Daoy (cell line): ENCODE results near the gene CTXND1. TPM values are rescaled to one million over a fixed set of nuclear protein-coding genes. Genes with fewer than 3 reads are reported as not detected.

ENCODE experiments used
- DNase-seq: peaks from one replicate; pipeline ENCODE4 v3.0.0-alpha.2; 2015; ENCODE audit warnings: low read depth
- total RNA-seq: library from RNA; depleted of rRNA; stranded (reverse); fragments of >200 nt; shearing (Covaris generic); gene quantifications from 2 replicates; pipeline ENCODE4 v1.2.3, GENCODE V29; 2014

CTXND1 gene
- total RNA-seq, 1 experiment from 2014 or later = not detected

- DNase-seq = no peak
Observed at GRCh38 chr15:80183306-80183705, 68.7 kb downstream of the CTXND1 start.

- DNase-seq = peak; percentile 19
Observed at GRCh38 chr15:80182611-80183261, 69.3 kb downstream of the CTXND1 start.

DNA sequence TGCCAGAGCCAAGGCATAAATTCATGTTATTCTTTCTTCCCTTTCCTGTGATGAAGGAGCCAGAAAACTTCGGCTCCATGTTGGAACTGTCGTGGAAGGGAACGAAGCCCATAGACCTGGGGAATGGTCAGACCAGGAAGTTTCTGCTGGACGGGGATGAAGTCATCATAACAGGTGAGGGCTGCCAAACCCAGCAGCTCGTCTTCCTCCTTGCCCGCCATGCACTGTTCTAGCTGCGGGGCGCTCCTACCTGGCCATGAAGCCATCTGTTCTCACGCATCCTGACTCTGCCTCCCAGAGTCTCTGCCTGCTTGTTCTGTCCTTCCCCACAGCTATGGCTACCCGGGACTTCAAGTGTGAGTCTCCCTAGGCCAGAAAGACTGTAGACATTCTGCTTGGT is 71.0 kb downstream of the CTXND1 start:
- no peak for DNase-seq

- no peak for DNase-seq
Observed at GRCh38 chr15:80180468-80180867, 71.5 kb downstream of the CTXND1 start.

DNA sequence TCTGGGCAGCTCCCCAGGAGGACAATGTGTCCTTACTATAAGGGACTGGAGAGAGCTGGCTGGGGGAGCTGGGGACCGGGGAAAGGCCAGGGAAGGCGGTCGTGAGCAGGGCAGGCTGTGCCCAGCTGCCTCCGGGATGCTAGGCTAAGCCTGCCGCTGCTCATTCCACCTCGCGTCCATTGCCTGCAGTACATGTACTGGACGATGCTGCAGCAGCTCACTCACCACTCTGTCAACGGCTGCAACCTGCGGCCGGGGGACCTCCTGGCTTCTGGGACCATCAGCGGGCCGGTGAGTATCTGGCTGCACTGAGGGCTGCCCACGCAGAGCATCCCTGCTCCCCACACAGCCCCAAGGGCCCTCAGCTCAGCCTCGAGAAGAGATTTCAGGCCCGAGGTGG is 72.1 kb downstream of the CTXND1 start:
- no peak for DNase-seq

- DNase-seq = peak; percentile 85
Observed at GRCh38 chr15:80179025-80179759, 72.8 kb downstream of the CTXND1 start.

DNA sequence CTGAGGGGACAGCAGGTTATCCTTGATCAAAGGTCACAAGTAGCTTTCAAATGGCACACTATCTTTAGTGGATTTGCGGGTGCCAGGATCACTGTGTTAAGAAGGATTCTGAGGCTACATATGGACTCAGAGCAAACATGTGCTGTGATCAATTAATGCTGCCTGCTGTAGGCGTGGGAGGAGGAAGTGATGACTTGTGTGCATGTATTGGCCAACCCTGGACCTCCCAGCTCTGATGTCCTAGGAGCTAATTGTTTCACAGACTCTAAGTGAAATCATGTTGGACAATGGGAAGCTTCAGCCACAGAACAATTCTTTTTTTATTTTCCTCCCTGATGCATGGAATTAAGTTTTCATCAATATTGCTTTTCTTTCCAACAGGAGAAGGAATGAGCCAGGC is 74.9 kb downstream of the CTXND1 start:
- DNase-seq = no peak

GRCh38 chr15:80176443-80176842 is 75.6 kb downstream of the CTXND1 start:
- DNase-seq = no peak

- DNase-seq = no peak
Observed at GRCh38 chr15:80175436-80175835, 76.6 kb downstream of the CTXND1 start.

DNA sequence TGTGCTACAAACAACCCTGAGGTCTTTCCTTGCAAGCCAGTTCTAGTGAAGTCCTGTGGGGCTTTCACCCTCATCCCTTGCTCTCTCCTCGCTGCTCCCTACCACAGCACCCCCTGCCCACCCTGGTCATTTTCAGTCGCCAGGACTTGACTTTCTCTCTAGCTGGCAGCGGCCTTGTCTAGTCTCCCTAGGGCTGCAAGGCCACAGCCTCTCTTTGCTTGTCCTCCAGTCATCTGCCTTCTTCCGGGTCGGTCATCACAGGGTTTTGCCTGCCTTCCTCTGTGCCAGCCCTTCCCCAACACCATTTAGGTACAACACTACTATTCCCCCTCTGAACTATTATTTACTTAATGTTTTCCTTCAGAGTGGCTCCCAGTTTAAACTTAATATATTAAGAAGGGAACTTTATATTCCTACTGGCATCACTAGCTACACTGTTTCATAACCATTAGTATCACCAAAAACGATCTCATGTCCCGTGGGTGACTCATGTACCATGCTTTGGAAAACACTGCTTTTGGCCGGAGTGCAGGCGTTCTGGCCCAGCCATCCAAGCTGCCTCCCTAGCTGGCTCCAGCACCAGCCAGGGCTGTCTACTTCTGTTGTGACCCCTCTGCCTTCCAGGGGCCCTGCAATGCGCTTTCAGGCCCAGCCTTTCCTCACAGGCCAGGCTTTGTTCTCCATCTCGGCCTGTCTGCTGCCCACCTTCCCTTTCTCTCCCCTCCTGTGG is 77.8 kb downstream of the CTXND1 start:
- DNase-seq = peak; percentile 32

DNA sequence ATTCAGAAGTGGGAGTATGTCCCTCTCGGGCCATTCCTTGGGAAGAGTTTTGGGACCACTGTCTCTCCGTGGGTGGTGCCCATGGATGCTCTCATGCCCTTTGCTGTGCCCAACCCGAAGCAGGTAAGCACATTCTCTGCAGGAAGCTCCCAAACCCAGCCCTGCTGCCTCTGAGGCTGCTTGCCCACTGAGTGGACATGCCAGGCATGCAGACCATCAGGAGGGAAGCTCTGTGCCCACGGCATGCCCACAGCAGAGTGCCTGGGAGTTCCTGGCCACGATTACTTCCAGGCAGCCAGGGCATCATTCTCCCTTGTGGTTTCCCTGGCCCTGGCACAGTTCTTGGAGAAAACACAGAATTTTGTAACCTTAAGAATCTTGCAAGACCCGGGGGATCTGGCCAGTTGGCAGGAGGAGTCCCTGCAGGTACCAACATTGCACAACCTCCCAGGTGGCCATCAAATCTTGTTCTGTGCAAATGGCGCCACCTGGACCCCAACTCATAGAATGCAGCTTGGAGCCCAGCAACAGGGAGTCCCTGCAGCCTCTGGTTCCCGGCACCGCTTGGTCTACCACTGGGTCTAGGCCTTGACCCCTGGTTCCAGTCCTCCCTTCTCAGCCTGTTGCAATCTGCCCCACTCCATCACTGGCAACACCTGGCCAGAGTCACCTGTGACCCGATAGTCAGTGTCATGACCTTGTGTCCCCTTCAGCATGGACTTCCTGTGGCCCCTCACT is 78.8 kb downstream of the CTXND1 start:
- DNase-seq = peak; percentile 65

DNA sequence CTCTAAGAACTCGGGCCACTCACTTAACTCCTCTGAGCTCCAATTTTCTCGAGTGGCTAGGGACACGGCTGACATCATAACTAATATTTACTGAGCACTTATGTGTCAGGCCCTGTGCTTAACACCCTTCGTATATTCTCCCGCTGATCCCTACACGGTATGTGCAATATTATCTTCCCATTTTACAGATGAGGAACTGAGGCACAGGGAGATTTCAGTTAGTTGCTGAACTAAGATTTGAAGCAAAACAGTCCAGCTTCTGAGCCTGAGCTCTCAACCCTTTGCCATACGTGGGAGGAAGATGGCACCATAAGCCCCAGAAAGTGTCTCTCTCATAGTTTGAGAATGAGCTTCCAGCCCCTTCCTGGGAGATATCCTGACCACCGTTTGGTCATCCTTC is 79.6 kb downstream of the CTXND1 start:
- DNase-seq = no peak

GRCh38 chr15:80171787-80172186 is 80.2 kb downstream of the CTXND1 start:
- DNase-seq = no peak

GRCh38 chr15:80170596-80170995 is 81.4 kb downstream of the CTXND1 start:
- no peak for DNase-seq

GRCh38 chr15:80169768-80170357 is 82.2 kb downstream of the CTXND1 start:
- no peak for DNase-seq

DNA sequence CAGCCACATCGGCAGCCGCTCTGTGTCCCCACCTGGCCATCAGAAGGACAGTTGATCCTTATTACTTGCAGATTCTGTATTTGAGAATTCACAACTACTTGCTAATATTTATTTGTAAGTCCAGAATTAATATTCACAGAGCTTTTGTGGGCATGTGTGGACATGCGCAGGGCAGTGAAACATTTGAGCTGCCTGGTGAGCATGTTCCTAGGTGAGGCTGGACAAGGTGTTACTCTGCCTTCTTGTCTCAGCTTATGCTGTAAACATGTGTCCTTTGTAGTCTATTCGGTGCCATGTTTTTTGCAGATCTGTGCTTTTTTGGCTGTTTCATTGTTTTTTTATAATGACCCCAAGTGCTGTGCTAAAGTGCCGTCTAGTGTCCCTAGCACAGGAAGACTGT is 83.6 kb downstream of the CTXND1 start:
- DNase-seq = no peak

- DNase-seq = no peak
Observed at GRCh38 chr15:80167936-80168335, 84.1 kb downstream of the CTXND1 start.

GRCh38 chr15:80163897-80164296 is 88.1 kb downstream of the CTXND1 start:
- DNase-seq = no peak

GRCh38 chr15:80163217-80163616 is 88.8 kb downstream of the CTXND1 start:
- DNase-seq = no peak

DNA sequence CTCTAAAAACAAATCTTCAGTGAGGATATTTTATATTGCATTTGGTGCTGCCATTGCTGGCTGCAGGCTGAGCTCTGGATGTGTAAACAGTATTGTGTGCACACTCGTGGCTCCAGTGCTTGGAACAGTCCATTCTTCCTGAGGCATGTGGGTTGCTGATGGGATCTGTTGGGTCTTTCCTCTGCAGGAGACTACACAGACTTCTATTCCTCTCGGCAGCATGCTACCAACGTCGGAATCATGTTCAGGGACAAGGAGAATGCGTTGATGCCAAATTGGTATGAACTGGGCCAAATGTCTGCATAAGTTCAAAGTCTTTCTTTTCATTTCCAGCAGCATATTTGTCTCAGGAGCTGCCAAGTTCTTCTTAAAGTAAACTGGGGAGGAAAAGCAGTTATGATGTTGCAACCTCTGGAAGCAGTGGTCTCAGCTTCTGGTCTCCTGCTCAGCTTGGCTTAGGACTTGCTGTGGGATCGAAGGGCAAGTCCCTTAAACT is 89.9 kb downstream of the CTXND1 start:
- DNase-seq = no peak

GRCh38 chr15:80161468-80162016 is 90.5 kb downstream of the CTXND1 start:
- no peak for DNase-seq
